Common myeloid progenitor, CD34-positive (primary cell): Measurements from ENCODE around the gene CYP11A1.

Source experiments
- CTCF ChIA-PET: fragments of 350-600 bp; sonication (Branson Sonifier 250); formaldehyde crosslinking; loops from one replicate; lab custom pipeline; 2021; ENCODE audit warnings: antibody characterized with exemption; lab: Charles Lee
- POLR2A ChIA-PET: fragments of 350-600 bp; sonication (Branson Sonifier 250); formaldehyde crosslinking; loops from one replicate; lab custom pipeline; 2021; ENCODE audit warnings: antibody characterized with exemption; lab: Charles Lee
- DNase-seq, 3 donors: peaks; one replicate each; pipeline versions ENCODE4 v3.0.0 to v3.0.0-alpha.2; 2013
- H3K27ac ChIP-seq, 2 experiments: 1 replicate in 1 of 2; 2 replicates in 1 of 2; pipeline ENCODE4 v1.7.0; 2013; ENCODE audit warnings: inconsistent platforms in 2 of 2, low read length in 2 of 2, mild to moderate bottlenecking in 2 of 2, low read depth in 1 of 2, moderate library complexity in 1 of 2; ENCODE audit not compliant: severe bottlenecking in 2 of 2, insufficient read depth in 1 of 2, poor library complexity in 1 of 2
- H3K27me3 ChIP-seq, 5 experiments: replicated peaks in 2 of 5; 1 replicate in 3 of 5; 2 replicates in 2 of 5; pipeline versions ENCODE4 v1.6.1 to v1.7.0; 2013; ENCODE audit warnings: low read length in 4 of 5, mild to moderate bottlenecking in 2 of 5, moderate library complexity in 2 of 5, inconsistent platforms in 1 of 5; ENCODE audit not compliant: insufficient read depth in 5 of 5, control insufficient read depth in 4 of 5
- H3K36me3 ChIP-seq, 4 experiments: 1 replicate in 2 of 4; 2 replicates in 2 of 4; pipeline versions ENCODE4 v1.6.1 to v1.7.0; 2013; ENCODE audit warnings: low read length in 3 of 4, control low read depth in 1 of 4, mild to moderate bottlenecking in 1 of 4; ENCODE audit not compliant: control insufficient read depth in 4 of 4, insufficient read depth in 4 of 4
- H3K4me1 ChIP-seq, 4 experiments: 1 replicate in 3 of 4; 2 replicates in 1 of 4; pipeline versions ENCODE4 v1.6.1 to v1.7.1; 2013; ENCODE audit warnings: low read length in 3 of 4, mild to moderate bottlenecking in 3 of 4, control low read depth in 1 of 4, inconsistent platforms in 1 of 4, moderate library complexity in 1 of 4; ENCODE audit not compliant: control insufficient read depth in 4 of 4, insufficient read depth in 4 of 4; ENCODE audit errors: control extremely low read depth in 1 of 4
- H3K4me3 ChIP-seq, 7 experiments: 1 replicate in 4 of 7; 2 replicates in 3 of 7; pipeline versions ENCODE4 v1.5.1 to v1.7.0; 2013; ENCODE audit warnings: mild to moderate bottlenecking in 7 of 7, low read length in 6 of 7, moderate library complexity in 6 of 7, inconsistent platforms in 2 of 7, low read depth in 2 of 7, control low read depth in 1 of 7; ENCODE audit not compliant: insufficient read depth in 4 of 7, control insufficient read depth in 1 of 7; ENCODE audit errors: extremely low read depth in 1 of 7
- H3K9me3 ChIP-seq, 5 experiments: 1 replicate in 4 of 5; 2 replicates in 1 of 5; pipeline versions ENCODE4 v1.6.1 to v1.7.1; 2013; ENCODE audit warnings: low read length in 4 of 5, mild to moderate bottlenecking in 2 of 5, inconsistent platforms in 1 of 5, low read depth in 1 of 5, moderate library complexity in 1 of 5; ENCODE audit not compliant: control insufficient read depth in 4 of 5, insufficient read depth in 2 of 5; ENCODE audit errors: control extremely low read depth in 1 of 5
- WGBS: methylation state at CpG from one replicate; pipeline ENCODE4 v1.1.5; 2013; ENCODE audit not compliant: insufficient coverage; 5-methylcytosine and 5-hydroxymethylcytosine counted together

CYP11A1 gene

GRCh38 chr15:74349241-74349778 is 18.1 kb downstream of the CYP11A1 start:
- Histone ChIP-seq H3K27me3 (peaks cover 0 to 2% (median 0%) of the 10 kb centered on the region in 5 experiments), H3K9me3 (peaks cover 0 to 3% (median 0%) of the 10 kb centered on the region in 5 experiments), H3K4me1 (no peaks in the 10 kb centered on the region), H3K27ac (no peak overlapping the region), H3K36me3 (no peaks in the 10 kb centered on the region), H3K4me3 (no peak overlapping the region)
- no peak for DNase-seq
- 100% methylated on average over 2 of the region's 3 CpGs for WGBS
- ChIA-PET POLR2A (no interaction called here), CTCF (no interaction called here)

- ChIA-PET CTCF (no interaction called here), POLR2A (interaction anchor here (0.5 kb wide), 1 partner anchor 321 kb away, joined by 3 read pairs; no protein-coding TSS in a partner anchor)
- Histone ChIP-seq H3K27me3 (peaks cover 0 to 2% (median 0%) of the 10 kb centered on the region in 5 experiments), H3K27ac (no peak overlapping the region), H3K9me3 (no peaks in the 10 kb centered on the region), H3K4me1 (no peaks in the 10 kb centered on the region), H3K36me3 (no peaks in the 10 kb centered on the region), H3K4me3 (no peak overlapping the region)
- WGBS = 98% methylated on average over 11 of the region's 13 CpGs
- DNase-seq = no peak
Measured at GRCh38 chr15:74347757-74348250, 19.6 kb downstream of the CYP11A1 start.

GRCh38 chr15:74345051-74345450 is 22.4 kb downstream of the CYP11A1 start:
- Histone ChIP-seq H3K27ac (no peak overlapping the region), H3K27me3 (no peaks in the 10 kb centered on the region), H3K4me1 (no peaks in the 10 kb centered on the region), H3K4me3 (no peak overlapping the region), H3K36me3 (no peaks in the 10 kb centered on the region), H3K9me3 (no peaks in the 10 kb centered on the region)
- WGBS = 99% methylated on average over 9 of the region's 10 CpGs
- POLR2A ChIA-PET = no interaction called here
- DNase-seq = no peak
- CTCF ChIA-PET = no interaction called here

GRCh38 chr15:74343797-74344127 is 23.7 kb downstream of the CYP11A1 start:
- no peak overlapping the region for H3K4me3 ChIP-seq
- ChIA-PET POLR2A (no interaction called here), CTCF (no interaction called here)
- no peaks in the 10 kb centered on the region for H3K36me3 ChIP-seq
- no peaks in the 10 kb centered on the region for H3K27me3 ChIP-seq
- no peak overlapping the region for H3K27ac ChIP-seq
- DNase-seq = no peak
- H3K9me3 ChIP-seq = no peaks in the 10 kb centered on the region
- 96% methylated on average over 7 of the region's 8 CpGs for WGBS
- no peaks in the 10 kb centered on the region for H3K4me1 ChIP-seq

- 95% methylated on average over 13 of the region's 14 CpGs for WGBS
- Histone ChIP-seq H3K27me3 (no peaks in the 10 kb centered on the region), H3K27ac (no peak overlapping the region), H3K4me1 (no peaks in the 10 kb centered on the region), H3K36me3 (no peaks in the 10 kb centered on the region), H3K9me3 (no peaks in the 10 kb centered on the region), H3K4me3 (no peak overlapping the region)
- POLR2A ChIA-PET = no interaction called here
- CTCF ChIA-PET = no interaction called here
- DNase-seq = no peak
Measured at GRCh38 chr15:74343127-74343796, 24.2 kb downstream of the CYP11A1 start.

- no peaks in the 10 kb centered on the region for H3K36me3 ChIP-seq
- H3K9me3 ChIP-seq = no peaks in the 10 kb centered on the region
- ChIA-PET CTCF (interaction anchor here (1.1 kb wide), 1 partner anchor 17 kb away, joined by 4 read pairs; no protein-coding TSS in a partner anchor), POLR2A (no interaction called here)
- WGBS = 100% methylated on average over 1 of the region's 4 CpGs
- no peaks in the 10 kb centered on the region for H3K27me3 ChIP-seq
- H3K4me1 ChIP-seq = no peaks in the 10 kb centered on the region
- DNase-seq = no peak
- no peak overlapping the region for H3K27ac ChIP-seq
- no peak overlapping the region for H3K4me3 ChIP-seq
Measured at GRCh38 chr15:74340150-74340549, 27.3 kb downstream of the CYP11A1 start.

GRCh38 chr15:74339371-74339770 is 28.1 kb downstream of the CYP11A1 start:
- POLR2A ChIA-PET = no interaction called here
- no peak overlapping the region for H3K4me3 ChIP-seq
- H3K9me3 ChIP-seq = peaks cover 0 to 2% (median 0%) of the 10 kb centered on the region in 5 experiments
- no peak overlapping the region for H3K27ac ChIP-seq
- no peaks in the 10 kb centered on the region for H3K4me1 ChIP-seq
- no peak for DNase-seq
- H3K27me3 ChIP-seq = no peaks in the 10 kb centered on the region
- WGBS = 95% methylated on average over 7 of the region's 9 CpGs
- H3K36me3 ChIP-seq = no peaks in the 10 kb centered on the region
- CTCF ChIA-PET = no interaction called here
